Stomach (tissue), 4 donors: ENCODE measurements around the gene CCNQ.

ENCODE experiments used
- CTCF ChIP-seq, 7 experiments: fragments of 450-650 bp in 4 of 7; fragments of 200-600 bp in 3 of 7; sonication (generic) in 3 of 7; IDR thresholded peaks; one replicate each; pipeline ENCODE4 v1.5.1; 2016 to 2019; ENCODE audit warnings: antibody characterized with exemption in 7 of 7, control low read depth in 2 of 7, mild to moderate bottlenecking in 1 of 7
- EP300 ChIP-seq: sonication (generic); formaldehyde crosslinking; IDR thresholded peaks from one replicate; pipeline ENCODE4 v1.6.1; 2017; ENCODE audit warnings: antibody characterized with exemption
- POLR2A ChIP-seq, 4 donors: fragments of 450-650 bp; IDR thresholded peaks; one replicate each; pipeline ENCODE4 v1.6.1; 2016; ENCODE audit warnings: antibody characterized with exemption in 4 of 4, control low read depth in 2 of 4, mild to moderate bottlenecking in 1 of 4, moderate library complexity in 1 of 4
- POLR2AphosphoS5 ChIP-seq, 3 donors: sonication (generic); formaldehyde crosslinking; IDR thresholded peaks; one replicate each; pipeline ENCODE4 v1.6.1; 2016; ENCODE audit warnings: antibody characterized with exemption in 3 of 3

DNA sequence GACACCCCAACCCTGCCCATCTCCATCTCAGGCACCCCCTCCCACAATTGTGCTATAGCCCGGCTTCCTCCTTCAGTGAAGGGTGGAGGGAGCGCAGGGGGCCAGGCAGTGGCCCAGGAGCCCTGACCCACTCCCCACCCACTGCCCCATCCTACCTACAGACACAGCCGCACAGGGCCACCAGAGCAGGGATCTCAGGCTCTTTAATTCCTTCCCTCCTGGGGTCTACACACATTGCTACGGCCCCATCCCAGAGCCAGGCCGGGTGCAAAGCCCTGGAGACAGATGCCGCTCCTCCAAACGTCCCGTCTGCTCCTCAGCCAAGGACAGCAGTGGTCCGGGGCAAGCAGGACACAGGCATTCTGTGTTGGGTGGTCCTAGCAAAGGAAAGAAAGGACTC lies 35.3 kb upstream of the CCNQ start:
- TF ChIP-seq CTCF (IDR thresholded peaks at IDR 0.05) = no peak
- TF ChIP-seq POLR2A (IDR thresholded peaks at IDR 0.05) = no peak
- TF ChIP-seq POLR2AphosphoS5 (IDR thresholded peaks at IDR 0.05) = no peak
- TF ChIP-seq EP300 = no peak
